CD14-positive monocyte (primary cell): ENCODE results near the gene CCDC78. TPM values are rescaled to one million over a fixed set of nuclear protein-coding genes. Genes with fewer than 3 reads are reported as not detected.

Experiments used
- DNase-seq, 3 donors: peaks; one replicate each; pipeline ENCODE4 v3.0.0-alpha.2; 2011 to 2022
- H2AFZ ChIP-seq: 2 replicates; pipeline ENCODE4 v1.6.0; 2012; ENCODE audit warnings: mild to moderate bottlenecking, low read depth, low read length, inconsistent platforms; ENCODE audit not compliant: insufficient read depth, poor library complexity, severe bottlenecking
- H3K27ac ChIP-seq, 2 donors: 1 replicate in 1 of 2; 2 replicates in 1 of 2; pipeline ENCODE4 v1.5.1; 2012 to 2013; ENCODE audit warnings: low read length in 2 of 2, control low read depth in 1 of 2, inconsistent platforms in 1 of 2, low read depth in 1 of 2, mild to moderate bottlenecking in 1 of 2
- H3K27me3 ChIP-seq, 2 donors: one replicate each; pipeline versions ENCODE4 v1.6.0 to v1.6.1; 2011 to 2013; ENCODE audit warnings: low read length in 2 of 2; ENCODE audit not compliant: control insufficient read depth in 2 of 2, insufficient read depth in 2 of 2
- H3K36me3 ChIP-seq, 2 donors: replicated peaks in 1 of 2; 1 replicate in 1 of 2; 2 replicates in 1 of 2; pipeline versions ENCODE4 v1.5.1 to v1.6.1; 2012 to 2013; ENCODE audit warnings: low read length in 2 of 2, control low read depth in 1 of 2, inconsistent platforms in 1 of 2, mild to moderate bottlenecking in 1 of 2; ENCODE audit not compliant: insufficient read depth in 2 of 2, control insufficient read depth in 1 of 2
- H3K4me1 ChIP-seq, 2 donors: 1 replicate in 1 of 2; 2 replicates in 1 of 2; pipeline versions ENCODE4 v1.5.1 to v1.6.1; 2012 to 2013; ENCODE audit warnings: low read length in 2 of 2, control low read depth in 1 of 2, inconsistent platforms in 1 of 2, mild to moderate bottlenecking in 1 of 2, moderate library complexity in 1 of 2; ENCODE audit not compliant: insufficient read depth in 2 of 2, control insufficient read depth in 1 of 2
- H3K4me2 ChIP-seq: replicated peaks from 2 replicates; pipeline ENCODE3; 2012; ENCODE audit warnings: low read length, moderate library complexity, mild to moderate bottlenecking; ENCODE audit not compliant: poor library complexity, severe bottlenecking; ENCODE audit errors: extremely low read depth
- H3K4me3 ChIP-seq, 3 experiments: fragments of 200-600 bp in 1 of 3; sonication (generic) in 1 of 3; replicated peaks in 1 of 3; 1 replicate in 2 of 3; 2 replicates in 1 of 3; pipeline ENCODE4 v1.5.1; 2011 to 2013; ENCODE audit warnings: low read length in 3 of 3, mild to moderate bottlenecking in 3 of 3, control low read depth in 2 of 3, low read depth in 2 of 3, inconsistent platforms in 1 of 3, moderate library complexity in 1 of 3
- H3K79me2 ChIP-seq: 2 replicates; pipeline ENCODE4 v1.6.0; 2012; ENCODE audit warnings: mild to moderate bottlenecking, control low read depth, inconsistent platforms, low read length, moderate library complexity; ENCODE audit not compliant: insufficient read depth
- H3K9ac ChIP-seq: 2 replicates; pipeline ENCODE4 v1.6.0; 2017; ENCODE audit warnings: low read length, mild to moderate bottlenecking; ENCODE audit not compliant: insufficient read depth, poor library complexity, severe bottlenecking
- H3K9me3 ChIP-seq, 2 donors: replicated peaks in 1 of 2; 1 replicate in 1 of 2; 2 replicates in 1 of 2; pipeline versions ENCODE4 v1.5.1 to v1.6.1; 2012 to 2013; ENCODE audit warnings: low read length in 2 of 2, control low read depth in 1 of 2; ENCODE audit not compliant: control insufficient read depth in 1 of 2, insufficient read depth in 1 of 2
- H4K20me1 ChIP-seq: 2 replicates; pipeline ENCODE4 v1.6.0; 2012; ENCODE audit warnings: mild to moderate bottlenecking, low read length, control low read depth, moderate library complexity; ENCODE audit not compliant: insufficient read depth
- H3K27ac Mint-ChIP-seq, 7 donors: one replicate each; pipeline ENCODE4 v1.8.0; 2020; ENCODE audit warnings: mild to moderate bottlenecking in 7 of 7, mixed read lengths in 7 of 7, moderate library complexity in 6 of 7, inconsistent platforms in 2 of 7
- H3K27me3 Mint-ChIP-seq, 3 donors: one replicate each; pipeline ENCODE4 v1.8.0; 2021 to 2022; ENCODE audit warnings: low read depth in 3 of 3, mild to moderate bottlenecking in 3 of 3, mixed read lengths in 3 of 3, moderate library complexity in 3 of 3, inconsistent platforms in 1 of 3
- H3K36me3 Mint-ChIP-seq, 2 donors: one replicate each; pipeline ENCODE4 v1.8.0; 2020; ENCODE audit warnings: mixed read lengths in 2 of 2, inconsistent platforms in 1 of 2, mild to moderate bottlenecking in 1 of 2
- H3K4me1 Mint-ChIP-seq: one replicate; pipeline ENCODE4 v1.8.0; 2020; ENCODE audit warnings: mild to moderate bottlenecking, mixed read lengths
- H3K4me3 Mint-ChIP-seq, 2 donors: one replicate each; pipeline ENCODE4 v1.8.0; 2020; ENCODE audit warnings: mild to moderate bottlenecking in 2 of 2, mixed read lengths in 2 of 2, moderate library complexity in 1 of 2
- H3K9me3 Mint-ChIP-seq, 7 donors: one replicate each; pipeline ENCODE4 v1.8.0; 2020 to 2022; ENCODE audit warnings: mixed read lengths in 7 of 7, mild to moderate bottlenecking in 6 of 7, moderate library complexity in 6 of 7, inconsistent platforms in 2 of 7
- whole genome bisulfite sequencing: methylation state at CpG from one replicate; pipeline ENCODE4 v1.1.5; 2013; ENCODE audit warnings: missing lambda C conversion rate; ENCODE audit not compliant: insufficient coverage; 5-methylcytosine and 5-hydroxymethylcytosine counted together
- intact Hi-C, 2 donors: fragments of 100-400 bp; cut with micrococcal nuclease; formaldehyde crosslinking; loops; one replicate each; pipeline versions ENCODE4 v1.15.0 to v1.15.1; 2023
- polyA plus RNA-seq, 3 donors: library from polyadenylated mRNA; depleted of rRNA in 1 of 3; unstranded in 2 of 3; stranded (reverse) in 1 of 3; fragments of 300-500 nt in 2 of 3; fragments of >200 nt in 1 of 3; fragmentation: Illumina TruSeq in 2 of 3; gene quantifications; 1 replicate in 2 of 3; 2 replicates in 1 of 3; pipeline ENCODE4 v1.2.3, GENCODE V29; 2012 to 2021
- TF ChIP-seq, protein P1 (sequence below): fragments of 200-600 bp; IDR thresholded peaks from one replicate; pipeline ENCODE4 v1.8.0; 2022; ENCODE audit warnings: antibody characterized with exemption, mild to moderate bottlenecking

CCDC78 gene
- polyA plus RNA-seq, 3 donors, result 0.96 TPM; not detected in 2

GRCh38 chr16:709566-710499 is 16.4 kb downstream of the CCDC78 start:
- TF ChIP-seq, protein P1, sequence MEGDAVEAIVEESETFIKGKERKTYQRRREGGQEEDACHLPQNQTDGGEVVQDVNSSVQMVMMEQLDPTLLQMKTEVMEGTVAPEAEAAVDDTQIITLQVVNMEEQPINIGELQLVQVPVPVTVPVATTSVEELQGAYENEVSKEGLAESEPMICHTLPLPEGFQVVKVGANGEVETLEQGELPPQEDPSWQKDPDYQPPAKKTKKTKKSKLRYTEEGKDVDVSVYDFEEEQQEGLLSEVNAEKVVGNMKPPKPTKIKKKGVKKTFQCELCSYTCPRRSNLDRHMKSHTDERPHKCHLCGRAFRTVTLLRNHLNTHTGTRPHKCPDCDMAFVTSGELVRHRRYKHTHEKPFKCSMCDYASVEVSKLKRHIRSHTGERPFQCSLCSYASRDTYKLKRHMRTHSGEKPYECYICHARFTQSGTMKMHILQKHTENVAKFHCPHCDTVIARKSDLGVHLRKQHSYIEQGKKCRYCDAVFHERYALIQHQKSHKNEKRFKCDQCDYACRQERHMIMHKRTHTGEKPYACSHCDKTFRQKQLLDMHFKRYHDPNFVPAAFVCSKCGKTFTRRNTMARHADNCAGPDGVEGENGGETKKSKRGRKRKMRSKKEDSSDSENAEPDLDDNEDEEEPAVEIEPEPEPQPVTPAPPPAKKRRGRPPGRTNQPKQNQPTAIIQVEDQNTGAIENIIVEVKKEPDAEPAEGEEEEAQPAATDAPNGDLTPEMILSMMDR, result no peak
- H3K27me3 Mint-ChIP-seq, result peaks cover 42 to 74% (median 68%) of the 10 kb centered on the region in 3 donors
- WGBS, result 42% methylated on average over 29 of the region's 30 CpGs
- Histone ChIP-seq H3K9ac (no peak overlapping the region), H3K4me1 (peaks cover 7 to 8% of the 10 kb centered on the region in 2 donors), H3K4me3 (no peak overlapping the region), H3K27ac (no peak overlapping the region), H3K36me3 (no peaks in the 10 kb centered on the region), H3K9me3 (no peaks in the 10 kb centered on the region), H3K79me2 (no peaks in the 10 kb centered on the region), H2AFZ (no peak overlapping the region), H4K20me1 (no peaks in the 10 kb centered on the region), H3K4me2 (no peak overlapping the region), H3K27me3 (peaks cover 3 to 67% of the 10 kb centered on the region in 2 donors)
- H3K27ac Mint-ChIP-seq, result peak overlapping the region in 1 of 7 donors; percentile 6
- DNase-seq, result no peak
- H3K9me3 Mint-ChIP-seq, result peaks cover 0 to 5% (median 0%) of the 10 kb centered on the region in 7 donors
- H3K4me1 Mint-ChIP-seq, result no peaks in the 10 kb centered on the region
- no peaks in the 10 kb centered on the region for H3K36me3 Mint-ChIP-seq
- intact Hi-C loops, result loop anchor here in 1 of 2 donors (2.0 kb wide), 1 partner anchor 75 kb away; no protein-coding TSS in a partner anchor
- H3K4me3 Mint-ChIP-seq, result peak overlapping the region in 1 of 2 donors; percentile 26

- no peak overlapping the region for H3K27ac ChIP-seq
- no peaks in the 10 kb centered on the region for H3K4me1 Mint-ChIP-seq
- no peak overlapping the region for H3K4me2 ChIP-seq
- H2AFZ ChIP-seq, result no peak overlapping the region
- peaks cover 0 to 1% of the 10 kb centered on the region in 2 donors for H3K9me3 ChIP-seq
- no peak for DNase-seq
- peaks cover 0 to 5% (median 0%) of the 10 kb centered on the region in 7 donors for H3K9me3 Mint-ChIP-seq
- no peaks in the 10 kb centered on the region for H3K79me2 ChIP-seq
- WGBS, result 83% methylated on average over 2 of the region's 4 CpGs
- intact Hi-C loops, result no loop called here
- H3K9ac ChIP-seq, result no peak overlapping the region
- H3K4me3 Mint-ChIP-seq, result no peak overlapping the region
- H3K4me1 ChIP-seq, result no peaks in the 10 kb centered on the region
- no peaks in the 10 kb centered on the region for H3K36me3 ChIP-seq
- TF ChIP-seq, protein P1, result no peak
- peaks cover 48 to 74% (median 71%) of the 10 kb centered on the region in 3 donors for H3K27me3 Mint-ChIP-seq
- H3K27me3 ChIP-seq, result peaks cover 3 to 68% of the 10 kb centered on the region in 2 donors
- no peaks in the 10 kb centered on the region for H4K20me1 ChIP-seq
- no peaks in the 10 kb centered on the region for H3K36me3 Mint-ChIP-seq
- H3K4me3 ChIP-seq, result no peak overlapping the region
- no peak overlapping the region for H3K27ac Mint-ChIP-seq
Measured at GRCh38 chr16:708959-709358, 17.3 kb downstream of the CCDC78 start.
